ENCODE results near the gene HMX3. TPM values are rescaled to one million over a fixed set of nuclear protein-coding genes. Genes with fewer than 3 reads are reported as not detected.

Gene HMX3
- total and polyA plus RNA-seq, 9 donors: 0.23 TPM; not detected in 8

- intact Hi-C loops (cut with DNase I): no loop called here
- Histone ChIP-seq H3K27me3 (no peaks in the 10 kb centered on the region), H3K4me3 (no peak overlapping the region), H3K36me3 (no peaks in the 10 kb centered on the region), H3K27ac (no peak overlapping the region), H3K9me3 (no peaks in the 10 kb centered on the region), H3K4me1 (ENCODE audit: insufficient read depth) (no peaks in the 10 kb centered on the region)
- no peak for DNase-seq
- TF ChIP-seq POLR2A (IDR thresholded peaks at IDR 0.05) (no peak), CTCF (IDR thresholded peaks at IDR 0.05) (no peak), EP300 (IDR thresholded peaks at IDR 0.05) (no peak)
- WGBS, 3 donors: 98 to 99% (median 99%) methylated on average over 2 of the region's 2 CpGs
Measured at GRCh38 chr10:123183724-123184123, 48.0 kb downstream of the HMX3 start.

- 96 to 98% (median 97%) methylated on average over 5 of the region's 5 CpGs for WGBS, 3 donors
- no peak for TF ChIP-seq CTCF (IDR thresholded peaks at IDR 0.05)
- TF ChIP-seq POLR2A (IDR thresholded peaks at IDR 0.05): no peak
- TF ChIP-seq EP300 (IDR thresholded peaks at IDR 0.05): no peak
- Histone ChIP-seq H3K36me3 (no peaks in the 10 kb centered on the region), H3K27me3 (no peaks in the 10 kb centered on the region), H3K4me3 (no peak overlapping the region), H3K27ac (no peak overlapping the region), H3K4me1 (ENCODE audit: insufficient read depth) (no peaks in the 10 kb centered on the region), H3K9me3 (no peaks in the 10 kb centered on the region)
- DNase-seq: no peak
- intact Hi-C loops (cut with DNase I): no loop called here
Measured at GRCh38 chr10:123187781-123188180, 52.0 kb downstream of the HMX3 start.

Other genes with a start within 250 kb of the HMX3 start
- not detected for gene FAM24A, start 225.4 kb upstream of the HMX3 start, total RNA-seq
- not detected for gene FAM24A, start 225.4 kb upstream of the HMX3 start, polyA plus RNA-seq
- 1 to 10 TPM; 3.0 to 9.7 (median 7.2) TPM for gene C10orf88, start 181.7 kb upstream of the HMX3 start, total RNA-seq
- 1 to 10 TPM; 6.2 to 8.7 TPM for gene C10orf88, start 181.7 kb upstream of the HMX3 start, polyA plus RNA-seq
- 1 to 10 TPM; 2.1 to 6.1 (median 3.3) TPM for gene PSTK, start 155.6 kb upstream of the HMX3 start, total RNA-seq
- 1 to 10 TPM; 3.4 to 5.1 TPM for gene PSTK, start 155.6 kb upstream of the HMX3 start, polyA plus RNA-seq
- 10 to 100 TPM in 6 of 7 donors, 1 to 10 TPM in 1; 8.2 to 28.6 (median 20.5) TPM for gene IKZF5, start 127.2 kb upstream of the HMX3 start, total RNA-seq
- gene IKZF5, start 127.2 kb upstream of the HMX3 start, polyA plus RNA-seq: 10 to 100 TPM; 11.8 to 13.5 TPM
- 10 to 100 TPM; 10.5 to 26.6 (median 24.0) TPM for gene ACADSB, start 127.0 kb upstream of the HMX3 start, total RNA-seq
- gene ACADSB, start 127.0 kb upstream of the HMX3 start, polyA plus RNA-seq: 10 to 100 TPM in 1 of 2 donors, 1 to 10 TPM in 1; 8.8 to 25.3 TPM
- not detected for gene HMX2, start 12.2 kb downstream of the HMX3 start, total RNA-seq
- not detected for gene HMX2, start 12.2 kb downstream of the HMX3 start, polyA plus RNA-seq
- 10 to 100 TPM; 56.0 to 63.1 (median 61.6) TPM for gene BUB3, start 18.4 kb downstream of the HMX3 start, total RNA-seq
- 10 to 100 TPM; 54.8 to 57.0 TPM for gene BUB3, start 18.4 kb downstream of the HMX3 start, polyA plus RNA-seq

All from ovary (tissue), 9 donors.